PC-3 (cell line): ENCODE data around the gene NCCRP1.

Experiments
- EZH2phosphoT487 ChIP-seq: fragments of 300-600 bp; sonication (generic); IDR thresholded peaks from 2 replicates; pipeline ENCODE4 v1.6.1; 2018; ENCODE audit warnings: mild to moderate bottlenecking, antibody characterized with exemption, low read length, borderline replicate concordance
- TF ChIP-seq, protein P1 (sequence below): fragments of 300-600 bp; sonication (generic); conservative IDR thresholded peaks from 2 replicates; pipeline ENCODE4 v1.5.1; 2017; ENCODE audit warnings: antibody characterized with exemption, low read depth, mild to moderate bottlenecking, low read length

DNA sequence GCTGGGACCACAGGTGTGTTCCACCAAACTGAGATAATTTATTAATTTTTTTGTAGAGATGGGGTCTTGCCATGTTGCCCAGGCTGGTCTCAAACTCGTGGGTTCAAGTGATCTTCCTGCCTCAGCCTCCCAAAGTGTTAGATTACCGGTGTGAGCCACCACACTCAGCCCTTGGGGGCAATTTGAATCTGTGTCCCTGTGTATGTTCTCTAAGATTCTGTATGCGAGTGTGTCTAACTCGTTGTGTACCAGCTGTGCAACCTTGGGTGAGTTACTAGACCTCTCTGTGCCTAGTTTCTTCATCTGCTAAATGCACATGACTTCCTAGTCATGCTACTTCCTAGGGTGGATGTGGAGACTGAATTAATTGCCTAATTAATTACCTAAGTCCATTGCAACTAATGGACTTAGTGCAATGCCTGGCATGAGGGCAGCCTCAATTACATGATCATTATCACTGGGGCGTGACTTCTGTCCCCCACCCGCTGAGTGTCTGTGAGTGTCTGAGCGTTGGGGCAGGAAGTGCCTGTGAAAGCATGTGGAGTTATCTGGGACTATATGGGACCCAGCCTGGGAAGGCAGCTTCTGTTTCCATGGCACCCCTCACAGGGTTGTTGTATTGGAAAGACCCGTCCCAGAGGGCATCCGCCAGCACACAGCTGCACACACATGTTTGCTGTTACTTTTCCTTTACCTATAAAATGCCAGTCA, 1.8 kb upstream of the NCCRP1 start:
- TF ChIP-seq, protein P1, sequence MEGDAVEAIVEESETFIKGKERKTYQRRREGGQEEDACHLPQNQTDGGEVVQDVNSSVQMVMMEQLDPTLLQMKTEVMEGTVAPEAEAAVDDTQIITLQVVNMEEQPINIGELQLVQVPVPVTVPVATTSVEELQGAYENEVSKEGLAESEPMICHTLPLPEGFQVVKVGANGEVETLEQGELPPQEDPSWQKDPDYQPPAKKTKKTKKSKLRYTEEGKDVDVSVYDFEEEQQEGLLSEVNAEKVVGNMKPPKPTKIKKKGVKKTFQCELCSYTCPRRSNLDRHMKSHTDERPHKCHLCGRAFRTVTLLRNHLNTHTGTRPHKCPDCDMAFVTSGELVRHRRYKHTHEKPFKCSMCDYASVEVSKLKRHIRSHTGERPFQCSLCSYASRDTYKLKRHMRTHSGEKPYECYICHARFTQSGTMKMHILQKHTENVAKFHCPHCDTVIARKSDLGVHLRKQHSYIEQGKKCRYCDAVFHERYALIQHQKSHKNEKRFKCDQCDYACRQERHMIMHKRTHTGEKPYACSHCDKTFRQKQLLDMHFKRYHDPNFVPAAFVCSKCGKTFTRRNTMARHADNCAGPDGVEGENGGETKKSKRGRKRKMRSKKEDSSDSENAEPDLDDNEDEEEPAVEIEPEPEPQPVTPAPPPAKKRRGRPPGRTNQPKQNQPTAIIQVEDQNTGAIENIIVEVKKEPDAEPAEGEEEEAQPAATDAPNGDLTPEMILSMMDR = no peak
- TF ChIP-seq EZH2phosphoT487 = no peak
